ENCODE results near the gene PRSS2. TPM values are rescaled to one million over a fixed set of nuclear protein-coding genes. Genes with fewer than 3 reads are reported as not detected.

Gene PRSS2
- total RNA-seq (not detected), polyA plus RNA-seq (ENCODE audit: insufficient read depth, low read depth, low replicate concordance) (not detected)
- long read RNA-seq, donor 1, result 0 reads
- long read RNA-seq, donor 2, result 0 reads
- long read RNA-seq, donor 3, result 0 reads
- long read RNA-seq, donor 4, result 0 reads
- long read RNA-seq, donor 5, result 0 reads
- long read RNA-seq, donor 6, result 0 reads
- long read RNA-seq, donor 7, partial matches to known transcripts, result 0 of 1 reads
- long read RNA-seq, donor 7, other reads (novel, unspliced or antisense), result 0 of 1 reads
- long read RNA-seq, donor 8, result 0 reads
- long read RNA-seq, donor 9, result 0 reads
- long read RNA-seq, donor 10, result 0 reads

DNA sequence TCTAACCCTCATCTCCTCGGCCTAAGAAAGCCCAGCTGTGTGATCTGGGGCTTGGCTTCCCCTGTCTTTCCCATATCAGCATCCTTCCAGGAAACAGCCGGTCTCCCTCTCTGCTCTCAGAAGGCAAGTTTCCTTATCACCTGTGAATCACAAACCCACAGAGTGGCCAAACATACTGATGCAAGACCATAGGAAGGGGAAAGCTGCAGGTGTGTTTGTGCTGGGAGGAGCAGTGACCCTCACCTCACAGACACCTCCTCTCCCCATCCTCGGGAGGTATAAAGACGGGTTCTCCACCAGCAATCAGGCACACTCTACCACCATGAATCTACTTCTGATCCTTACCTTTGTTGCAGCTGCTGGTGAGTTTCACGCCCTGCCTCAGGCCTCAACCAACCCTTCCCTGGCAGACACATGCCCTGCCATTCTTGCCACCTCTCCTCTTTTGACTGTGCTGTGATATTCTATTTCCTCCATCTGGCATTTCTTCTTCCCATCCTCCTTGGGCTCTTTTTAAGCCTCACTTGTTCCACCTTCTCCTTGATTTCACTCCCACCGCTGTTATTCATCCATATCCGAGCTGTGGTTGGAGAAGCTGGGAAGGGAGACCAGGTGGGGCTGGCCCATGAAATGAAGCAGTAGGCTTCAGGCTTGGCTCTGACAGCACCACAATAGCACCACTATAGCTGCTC is at the start of gene PRSS2:
Gene PRSS2, plus strand, starts transcription at position 310 of the 692 bp plus-strand sequence. Its CDS starts 13 bp downstream, at position 323.
- Histone ChIP-seq H3K27ac (ENCODE audit: low read depth in 2 of 2, low read length in 2 of 2) (no peak within 1 kb of the TSS), H3K9me3 (ENCODE audit: control insufficient read depth in 2 of 3, insufficient read depth in 1 of 3, low read length in 3 of 3) (no peaks in the 10 kb centered on the region), H3K4me1 (ENCODE audit: control insufficient read depth in 2 of 3, insufficient read depth in 2 of 3, low read depth in 1 of 3, low read length in 3 of 3) (peaks cover 0 to 5% (median 0%) of the 10 kb centered on the region in 3 donors), H3K4me3 (ENCODE audit: low read length in 3 of 3) (no peak within 1 kb of the TSS), H3K9ac (ENCODE audit: low read length in 3 of 3) (no peak within 1 kb of the TSS), H3K36me3 (ENCODE audit: control insufficient read depth in 2 of 3, insufficient read depth in 3 of 3, low read length in 3 of 3) (no peaks in the 10 kb centered on the region), H3K27me3 (ENCODE audit: control insufficient read depth, insufficient read depth, low read length) (no peaks in the 10 kb centered on the region)
- TF ChIP-seq, protein P1, sequence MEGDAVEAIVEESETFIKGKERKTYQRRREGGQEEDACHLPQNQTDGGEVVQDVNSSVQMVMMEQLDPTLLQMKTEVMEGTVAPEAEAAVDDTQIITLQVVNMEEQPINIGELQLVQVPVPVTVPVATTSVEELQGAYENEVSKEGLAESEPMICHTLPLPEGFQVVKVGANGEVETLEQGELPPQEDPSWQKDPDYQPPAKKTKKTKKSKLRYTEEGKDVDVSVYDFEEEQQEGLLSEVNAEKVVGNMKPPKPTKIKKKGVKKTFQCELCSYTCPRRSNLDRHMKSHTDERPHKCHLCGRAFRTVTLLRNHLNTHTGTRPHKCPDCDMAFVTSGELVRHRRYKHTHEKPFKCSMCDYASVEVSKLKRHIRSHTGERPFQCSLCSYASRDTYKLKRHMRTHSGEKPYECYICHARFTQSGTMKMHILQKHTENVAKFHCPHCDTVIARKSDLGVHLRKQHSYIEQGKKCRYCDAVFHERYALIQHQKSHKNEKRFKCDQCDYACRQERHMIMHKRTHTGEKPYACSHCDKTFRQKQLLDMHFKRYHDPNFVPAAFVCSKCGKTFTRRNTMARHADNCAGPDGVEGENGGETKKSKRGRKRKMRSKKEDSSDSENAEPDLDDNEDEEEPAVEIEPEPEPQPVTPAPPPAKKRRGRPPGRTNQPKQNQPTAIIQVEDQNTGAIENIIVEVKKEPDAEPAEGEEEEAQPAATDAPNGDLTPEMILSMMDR (IDR thresholded peaks at IDR 0.05; ENCODE audit: borderline replicate concordance, extremely low read depth, insufficient read depth), result no peak
- intact Hi-C loops (cut with DNase I), result loop anchor here (10.0 kb wide), 1 partner anchor 66 kb away; no protein-coding TSS in a partner anchor
- FAIRE-seq, result no peak
- no peak for DNase-seq

- TF ChIP-seq, protein P1 (IDR thresholded peaks at IDR 0.05; ENCODE audit: borderline replicate concordance, extremely low read depth, insufficient read depth), result no peak
- Histone ChIP-seq H3K36me3 (ENCODE audit: control insufficient read depth in 2 of 3, insufficient read depth in 3 of 3, low read length in 3 of 3) (no peaks in the 10 kb centered on the region), H3K9me3 (ENCODE audit: control insufficient read depth in 2 of 3, insufficient read depth in 1 of 3, low read length in 3 of 3) (no peaks in the 10 kb centered on the region), H3K27ac (ENCODE audit: low read depth in 2 of 2, low read length in 2 of 2) (no peak overlapping the region), H3K9ac (ENCODE audit: low read length in 3 of 3) (no peak overlapping the region), H3K4me3 (ENCODE audit: low read length in 3 of 3) (no peak overlapping the region), H3K27me3 (ENCODE audit: control insufficient read depth, insufficient read depth, low read length) (no peaks in the 10 kb centered on the region), H3K4me1 (ENCODE audit: control insufficient read depth in 2 of 3, insufficient read depth in 2 of 3, low read depth in 1 of 3, low read length in 3 of 3) (no peaks in the 10 kb centered on the region)
- DNase-seq (no peak), FAIRE-seq (no peak)
- intact Hi-C loops (cut with DNase I), result no loop called here
Measured at GRCh38 chr7:142720986-142721385, 49.8 kb upstream of the PRSS2 start.

DNA sequence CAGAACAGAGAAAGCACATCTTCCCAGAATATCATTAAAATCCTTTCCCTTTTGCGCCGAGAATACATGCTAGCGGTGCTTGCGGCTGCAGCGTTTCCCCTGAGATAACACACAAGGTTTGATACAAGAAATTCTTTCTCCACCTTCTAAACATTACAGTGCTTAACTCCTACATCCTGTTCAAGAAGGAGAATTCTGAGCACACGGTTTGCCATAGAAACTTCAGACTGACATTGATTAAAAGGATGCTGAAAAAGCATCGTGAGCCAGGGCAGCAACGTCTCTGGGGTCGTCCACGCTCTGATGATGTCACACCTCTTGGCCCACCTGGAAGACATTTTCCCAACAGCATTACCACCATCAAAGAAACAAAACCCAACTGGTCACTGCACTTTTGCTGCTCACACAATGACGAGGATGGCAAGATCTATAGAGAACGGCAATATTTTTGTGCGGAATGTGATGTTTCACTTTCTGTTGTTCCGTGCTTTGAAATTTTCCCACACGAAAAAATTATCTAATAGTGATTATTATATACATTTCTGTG is 48.4 kb upstream of the PRSS2 start:
- H3K27me3 ChIP-seq (ENCODE audit: control insufficient read depth, insufficient read depth, low read length), result no peaks in the 10 kb centered on the region
- H3K4me3 ChIP-seq (ENCODE audit: low read length in 3 of 3), result no peak overlapping the region
- H3K36me3 ChIP-seq (ENCODE audit: control insufficient read depth in 2 of 3, insufficient read depth in 3 of 3, low read length in 3 of 3), result no peaks in the 10 kb centered on the region
- DNase-seq (no peak), FAIRE-seq (no peak)
- TF ChIP-seq, protein P1 (IDR thresholded peaks at IDR 0.05; ENCODE audit: borderline replicate concordance, extremely low read depth, insufficient read depth), result no peak
- H3K9me3 ChIP-seq (ENCODE audit: control insufficient read depth in 2 of 3, insufficient read depth in 1 of 3, low read length in 3 of 3), result no peaks in the 10 kb centered on the region
- H3K9ac ChIP-seq (ENCODE audit: low read length in 3 of 3), result no peak overlapping the region
- no peak overlapping the region for H3K27ac ChIP-seq (ENCODE audit: low read depth in 2 of 2, low read length in 2 of 2)
- H3K4me1 ChIP-seq (ENCODE audit: control insufficient read depth in 2 of 3, insufficient read depth in 2 of 3, low read depth in 1 of 3, low read length in 3 of 3), result no peaks in the 10 kb centered on the region
- intact Hi-C loops (cut with DNase I), result no loop called here
